HG03045 (cell line): ENCODE results near the gene MSTN.
"Not testable (repeated sequence)": the region's sequence is repeated elsewhere in the genome, so short reads cannot be mapped to it uniquely, and the experiment has no call there.

Experiments used
- ATAC-seq: cut with Tn5 transposase; IDR thresholded peaks from one replicate; pipeline ENCODE4 v1.9.1; 2021; ENCODE audit warnings: mild to moderate bottlenecking, moderate library complexity; ENCODE audit not compliant: unreplicated experiment

MSTN gene

DNA sequence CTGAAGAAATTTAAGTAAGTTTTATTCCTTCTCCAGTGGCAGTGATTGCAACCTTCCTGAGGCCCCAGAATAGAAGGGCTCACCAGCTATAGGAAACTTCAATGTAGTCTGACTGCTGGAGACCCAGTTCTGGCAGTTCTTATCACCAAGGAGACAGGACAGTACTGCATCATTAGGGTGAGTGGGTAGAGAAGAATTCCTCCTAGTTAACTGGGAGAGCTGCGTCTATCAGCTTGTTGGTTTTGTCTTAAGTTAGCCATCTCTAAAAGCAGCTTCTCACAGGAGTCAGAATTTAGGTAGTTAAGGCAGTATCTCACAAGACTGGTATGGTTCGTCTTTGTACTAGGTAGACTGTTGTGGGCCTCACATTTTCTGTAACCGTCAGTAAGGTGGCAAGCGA, 3.3 kb upstream of the MSTN start:
- no peak for ATAC-seq

DNA sequence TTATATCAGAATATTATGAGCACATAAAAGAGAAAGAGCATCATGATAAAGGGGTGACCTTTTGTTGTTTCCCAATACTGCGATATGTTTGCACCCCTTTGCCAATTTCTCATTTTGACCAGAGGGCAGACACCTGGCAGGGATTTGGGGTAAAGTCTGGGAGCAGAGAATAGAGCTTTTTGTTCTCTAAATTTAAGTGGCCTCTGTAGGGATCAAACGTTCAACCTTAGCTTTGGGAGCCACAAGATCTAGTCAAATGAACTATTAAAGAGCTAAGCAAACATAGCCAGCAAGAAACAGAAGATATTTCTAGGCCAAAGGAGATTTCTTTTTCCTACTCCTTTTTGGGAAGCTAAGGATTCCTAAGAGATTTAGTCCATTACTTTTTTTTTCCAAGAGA, 1.1 kb upstream of the MSTN start:
- ATAC-seq, result no peak

DNA sequence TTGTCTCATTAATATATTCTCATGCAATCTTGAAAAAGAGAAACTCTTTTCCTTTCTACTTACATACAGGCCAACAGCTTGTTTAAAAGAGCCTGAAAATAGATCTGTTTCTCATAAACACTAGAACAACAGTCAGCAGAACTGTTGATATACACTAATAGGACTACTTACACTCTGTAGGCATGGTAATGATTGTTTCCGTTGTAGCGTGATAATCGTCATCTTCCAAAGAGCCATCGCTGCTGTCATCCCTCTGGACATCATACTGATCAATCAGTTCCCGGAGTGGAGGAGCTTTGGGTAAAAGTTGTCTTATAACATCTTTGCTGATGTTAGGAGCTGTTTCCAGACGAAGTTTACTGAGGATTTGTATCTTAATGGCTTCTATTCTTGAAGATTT, 476 bp downstream of the MSTN start:
- ATAC-seq, result no peak

DNA sequence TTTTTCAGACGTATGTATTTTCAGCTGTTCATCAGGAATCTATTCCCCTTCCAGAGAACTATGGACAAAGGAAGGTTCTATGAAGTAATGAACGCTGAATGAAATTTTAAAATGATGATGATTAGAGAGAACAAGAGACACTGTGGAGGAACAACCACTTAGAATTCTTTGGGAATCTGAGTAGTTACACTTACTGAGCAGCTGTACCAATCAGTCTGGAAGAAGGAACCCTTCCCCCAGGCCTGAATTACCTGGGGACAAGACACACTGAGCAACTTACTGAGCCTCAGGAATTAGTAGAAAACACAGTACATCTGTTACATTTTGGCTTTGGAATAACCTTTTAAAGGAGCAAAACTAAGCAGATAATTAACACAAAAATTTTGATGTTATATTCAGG, 1.9 kb downstream of the MSTN start:
- ATAC-seq, result no peak

DNA sequence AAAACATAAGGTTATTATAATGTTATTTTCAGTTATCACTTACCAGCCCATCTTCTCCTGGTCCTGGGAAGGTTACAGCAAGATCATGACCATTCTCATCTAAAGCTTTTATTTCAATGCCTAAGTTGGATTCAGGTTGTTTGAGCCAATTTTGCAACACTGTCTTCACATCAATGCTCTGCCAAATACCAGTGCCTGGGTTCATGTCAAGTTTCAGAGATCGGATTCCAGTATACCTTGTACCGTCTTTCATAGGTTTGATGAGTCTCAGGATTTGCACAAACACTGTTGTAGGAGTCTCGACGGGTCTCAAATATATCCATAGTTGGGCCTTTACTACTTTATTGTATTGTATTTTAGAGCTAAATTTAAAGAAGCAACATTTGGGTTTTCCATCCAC, 2.5 kb downstream of the MSTN start:
- no peak for ATAC-seq

DNA sequence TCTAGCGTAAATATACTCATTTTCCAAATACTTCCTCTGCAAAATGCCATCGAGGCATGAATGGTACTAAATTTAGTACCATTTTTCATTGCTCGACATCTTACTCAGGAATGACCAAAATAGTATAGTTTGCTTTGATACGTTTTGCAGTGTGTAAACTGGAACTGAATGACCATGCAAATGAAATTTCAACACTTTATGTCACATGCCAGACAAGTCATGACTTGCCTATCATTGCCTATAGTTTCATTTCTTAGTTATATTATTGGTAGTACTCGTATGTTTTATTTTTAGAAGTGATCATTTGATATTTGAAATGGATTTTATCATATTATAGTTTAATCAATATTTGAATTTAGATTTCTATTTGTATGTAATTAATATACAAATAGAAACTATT, 9.1 kb downstream of the MSTN start:
- ATAC-seq, result no peak

DNA sequence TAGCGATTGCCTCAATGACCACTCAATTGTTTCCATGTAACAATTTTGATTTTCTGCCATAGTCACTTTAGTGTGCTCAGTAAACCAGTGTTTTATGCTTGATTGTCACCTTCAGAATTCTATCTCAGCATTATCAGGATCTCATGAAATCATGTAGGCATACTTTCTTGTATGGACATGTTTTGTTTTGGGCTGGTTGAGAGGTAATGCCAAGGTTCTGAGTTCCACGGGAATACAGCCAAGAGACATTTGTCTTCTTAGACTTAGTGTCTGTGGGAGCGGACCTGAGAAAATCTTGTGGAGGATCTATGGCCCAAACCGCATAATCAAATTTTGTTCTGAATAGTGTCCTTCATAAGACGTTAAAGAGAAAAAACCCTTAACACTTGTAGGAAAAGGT, 10.2 kb downstream of the MSTN start:
- no peak for ATAC-seq

DNA sequence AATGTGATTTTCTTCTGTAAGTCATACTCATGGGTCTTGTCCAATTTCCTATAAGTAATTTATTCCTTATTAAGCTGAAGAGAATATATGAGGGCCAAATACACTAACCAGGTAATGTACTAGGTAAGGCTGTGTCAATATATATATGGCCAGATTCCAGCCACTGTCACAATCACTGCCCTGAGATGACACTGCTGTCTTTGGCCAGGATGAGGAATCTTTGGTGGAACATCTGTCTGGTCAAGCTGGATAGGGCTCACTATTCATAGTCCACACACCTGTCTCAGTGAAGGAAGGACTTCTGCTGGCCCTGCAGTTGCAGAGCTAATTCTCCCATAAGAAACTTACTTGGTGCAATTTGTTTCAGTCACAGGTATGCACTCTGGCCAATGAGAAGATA, 11.3 kb downstream of the MSTN start:
- ATAC-seq, result no peak

DNA sequence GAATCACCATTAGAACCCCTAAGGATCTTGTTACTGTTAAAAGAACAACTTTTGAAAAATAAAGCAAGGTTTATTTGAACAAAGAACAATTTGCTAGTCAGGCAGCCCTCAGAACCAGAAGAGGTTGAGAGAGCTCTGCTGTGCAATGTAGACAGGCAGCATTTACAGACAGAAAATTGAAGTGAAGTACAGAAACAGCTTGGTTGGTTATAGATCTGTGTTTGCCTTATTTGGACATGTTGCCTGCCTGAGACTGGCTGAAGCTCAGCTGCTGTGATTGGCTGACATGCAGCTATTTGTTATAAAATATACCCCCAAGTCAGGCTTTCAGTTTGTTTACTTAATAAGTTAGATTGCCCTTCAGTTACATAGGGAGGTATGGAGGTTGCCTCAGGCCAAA, 12.5 kb downstream of the MSTN start:
- no peak for ATAC-seq

DNA sequence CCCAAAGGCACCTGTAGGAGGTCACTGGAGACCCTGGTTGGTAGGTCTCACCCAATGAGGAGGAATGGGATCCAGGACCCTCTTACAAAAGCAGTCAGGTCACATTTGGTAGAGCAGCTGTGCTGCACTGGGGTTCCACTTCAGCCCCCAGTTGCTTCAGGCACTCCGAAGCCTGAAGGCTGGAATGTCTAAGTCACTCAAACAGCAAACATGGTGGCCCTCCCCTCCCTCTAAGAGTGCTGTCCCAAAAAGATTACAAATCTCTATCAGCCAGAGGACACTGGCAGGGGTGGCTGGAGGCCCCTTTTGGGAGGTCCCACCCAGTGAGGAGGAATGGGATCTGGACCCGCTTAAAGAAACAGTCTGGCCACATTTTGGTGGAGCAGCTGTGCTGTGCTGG, 17.7 kb downstream of the MSTN start:
- no peak for ATAC-seq

DNA sequence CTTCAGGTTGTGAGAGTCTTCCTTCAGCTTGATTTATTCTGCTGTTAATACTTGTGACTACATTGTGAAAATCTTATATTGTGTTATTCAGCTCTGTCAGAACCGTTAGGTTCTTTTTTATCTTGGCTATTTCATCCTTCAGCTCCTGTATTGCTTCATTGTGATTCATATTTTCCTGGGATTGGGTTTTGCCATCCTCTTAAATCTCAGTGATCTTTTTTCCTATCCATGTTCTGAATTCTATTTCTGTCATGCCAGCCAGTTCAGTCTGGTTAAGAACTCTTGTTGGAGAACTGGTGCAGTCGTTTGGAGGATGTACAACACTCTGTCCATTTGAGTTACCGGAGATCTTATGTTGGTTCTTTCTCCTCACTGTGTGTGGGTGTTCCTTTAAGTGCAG, 19.1 kb downstream of the MSTN start:
- ATAC-seq, result no peak

DNA sequence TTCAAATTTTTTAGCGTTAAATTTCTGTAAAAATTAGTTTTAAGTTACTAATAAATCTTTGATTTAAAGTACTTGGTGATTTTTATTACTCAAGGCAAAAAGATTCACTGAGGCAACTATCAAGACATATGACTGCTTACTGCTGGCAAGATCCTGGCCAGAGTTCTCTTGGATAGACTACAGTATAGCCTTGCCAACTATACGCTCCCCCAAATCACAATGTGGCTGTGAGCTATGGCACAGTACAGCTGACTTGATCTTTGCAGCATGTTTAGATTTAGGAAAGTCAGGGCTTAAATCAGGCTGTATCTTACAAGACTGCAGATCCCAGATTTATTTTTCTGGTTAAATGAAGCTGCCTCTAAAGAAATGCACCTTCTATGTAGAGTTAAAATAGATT, 26.5 kb downstream of the MSTN start:
- no peak for ATAC-seq

DNA sequence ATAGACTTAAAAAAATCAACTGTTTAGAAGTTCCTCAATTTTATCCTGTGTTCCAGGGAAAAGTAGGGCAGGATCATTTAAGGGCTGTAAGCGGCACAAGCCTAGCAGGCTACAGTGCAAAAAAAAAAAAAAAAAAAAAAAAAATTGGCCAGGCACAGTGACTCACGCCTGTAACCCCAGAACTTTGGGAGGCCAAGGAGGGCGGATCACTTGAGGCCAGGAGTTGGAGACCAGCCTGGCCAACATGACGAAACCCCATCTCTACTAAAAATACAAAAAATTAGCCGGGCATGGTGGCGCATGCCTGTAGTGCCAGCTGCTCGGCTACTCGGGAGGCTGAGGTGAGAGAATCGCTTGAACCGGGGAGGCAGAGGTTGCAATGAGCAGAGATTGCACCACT, 28.1 kb downstream of the MSTN start:
- not testable (repeated sequence) for ATAC-seq

DNA sequence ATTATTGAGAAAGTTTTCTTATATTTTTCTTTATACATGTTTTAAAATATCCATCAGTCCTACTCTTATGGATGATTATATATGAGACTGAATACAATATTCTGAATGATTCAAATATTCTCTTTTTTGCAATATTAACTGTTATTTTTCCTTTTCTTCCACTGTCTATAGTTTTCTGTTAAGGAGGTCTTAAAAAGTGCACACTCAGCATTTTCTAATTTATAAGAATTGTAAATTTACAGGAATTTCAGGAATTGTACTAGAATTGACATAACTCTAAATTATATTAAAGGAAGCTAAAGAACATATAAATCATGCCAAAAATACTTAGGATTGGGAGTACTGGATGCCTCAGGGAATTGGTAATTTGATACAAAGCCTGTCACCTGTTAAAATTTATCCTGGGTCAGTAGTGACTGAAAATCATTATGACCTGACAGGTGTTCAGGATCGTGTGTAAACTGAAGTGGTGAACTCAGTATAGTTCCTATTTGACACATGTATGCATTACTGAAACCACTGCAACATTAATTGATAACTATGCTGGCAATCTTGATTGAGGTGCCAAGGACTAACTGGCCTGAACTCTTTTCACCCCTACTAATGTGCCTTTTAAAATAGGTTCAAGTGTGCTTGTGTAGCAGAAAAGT, 30.4 kb downstream of the MSTN start:
- ATAC-seq, result no peak

DNA sequence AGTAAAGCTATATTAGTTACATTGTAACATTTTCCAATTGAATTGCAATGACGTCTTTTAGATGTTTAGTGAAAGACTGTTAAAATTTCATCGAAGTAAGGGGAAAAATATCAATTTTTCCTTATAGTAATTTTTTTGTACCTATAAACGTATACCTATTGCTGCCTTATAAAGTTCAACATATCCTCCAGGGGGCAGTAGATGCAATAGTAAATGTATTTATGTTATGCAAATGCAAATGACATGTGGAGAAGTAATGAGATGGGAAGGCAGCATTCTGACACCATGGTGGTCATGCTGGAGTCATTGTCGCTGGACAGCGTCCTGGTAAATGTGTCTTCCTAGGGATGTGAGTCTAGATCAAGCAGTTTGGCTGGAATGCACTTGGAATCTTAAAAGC, 38.7 kb downstream of the MSTN start:
- no peak for ATAC-seq

DNA sequence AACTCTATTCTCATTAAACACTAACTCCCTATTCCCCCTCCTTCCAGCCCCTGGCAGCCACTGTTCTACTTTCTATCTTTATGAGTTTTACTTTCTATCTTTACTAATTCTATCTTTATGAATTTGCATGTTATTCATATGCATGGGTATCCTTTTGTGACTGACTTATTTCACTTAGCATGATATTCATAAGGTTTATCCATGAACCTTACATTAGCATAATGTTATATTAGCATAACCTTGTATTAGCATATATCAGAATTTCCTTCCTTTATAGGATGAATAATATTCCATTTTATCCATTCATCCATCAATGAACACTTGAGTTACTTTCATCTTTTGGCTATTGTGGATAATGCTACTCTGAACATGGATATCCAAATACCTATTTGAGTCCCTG, 41.8 kb downstream of the MSTN start:
- no peak for ATAC-seq

DNA sequence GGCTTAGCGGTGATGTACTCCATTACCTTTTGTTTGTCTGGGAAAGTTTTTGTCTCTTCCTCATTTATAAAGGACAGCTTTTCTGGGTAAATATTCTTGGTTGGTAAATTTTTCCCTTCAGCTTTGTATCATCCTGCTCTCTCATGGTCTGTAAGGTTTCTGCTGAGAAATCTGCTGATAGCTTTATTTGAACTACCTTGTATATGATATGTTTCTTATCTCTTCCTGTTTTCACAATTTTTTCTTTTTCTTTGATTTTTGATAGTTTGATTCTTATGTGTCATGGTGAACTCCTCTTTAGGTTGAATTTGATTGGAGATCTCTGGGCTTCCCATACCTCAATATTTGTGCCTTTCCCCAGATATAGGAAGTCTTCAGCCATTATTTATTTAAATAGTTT, 44.7 kb downstream of the MSTN start:
- no peak for ATAC-seq

DNA sequence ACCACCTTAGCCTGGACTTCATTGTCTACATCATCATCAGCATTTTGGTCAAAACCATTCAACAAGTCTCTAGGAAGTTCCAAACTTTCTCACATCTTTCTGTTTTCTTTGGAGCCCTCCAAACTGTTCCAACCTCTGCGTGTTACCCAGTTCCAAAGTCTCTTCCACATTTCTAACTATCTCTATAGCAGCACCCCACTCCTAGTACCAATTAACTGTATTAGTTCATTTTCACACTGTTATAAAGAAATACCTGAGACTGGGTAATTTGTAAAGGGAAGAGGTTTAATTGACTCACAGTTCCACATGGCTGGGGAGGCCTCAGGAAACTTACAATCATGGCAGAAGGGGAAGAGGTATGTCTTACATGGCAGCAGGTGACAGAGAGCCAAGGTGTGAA, 46.6 kb downstream of the MSTN start:
- not testable (repeated sequence) for ATAC-seq
